Measurements from ENCODE around the gene EEA1.

EEA1 gene

GRCh38 chr12:92877904-92878303 lies 51.2 kb downstream of the EEA1 start:
- no peak for DNase-seq

- no peak for DNase-seq
These were observed 52.6 kb downstream of the EEA1 start for GRCh38 chr12:92876496-92876895.

DNA sequence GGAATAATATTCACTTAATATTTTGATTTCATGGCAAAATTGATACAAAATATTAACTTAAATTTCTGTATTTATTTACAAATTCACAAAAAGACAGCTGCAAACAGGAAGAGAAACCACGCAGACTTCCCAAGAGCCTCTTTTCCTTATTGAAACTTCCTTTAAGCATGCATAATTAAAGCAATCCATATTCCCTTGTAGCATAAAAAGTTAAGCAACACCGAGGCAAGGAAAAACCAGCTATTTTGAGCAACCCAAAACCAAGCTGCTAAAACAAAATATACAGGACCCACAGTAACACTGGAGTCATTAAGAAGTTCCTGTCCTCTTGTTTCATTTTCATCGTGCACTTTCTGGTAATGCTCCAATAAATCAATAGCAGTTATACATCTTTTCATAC lies 58.0 kb downstream of the EEA1 start:
- no peak for DNase-seq

DNA sequence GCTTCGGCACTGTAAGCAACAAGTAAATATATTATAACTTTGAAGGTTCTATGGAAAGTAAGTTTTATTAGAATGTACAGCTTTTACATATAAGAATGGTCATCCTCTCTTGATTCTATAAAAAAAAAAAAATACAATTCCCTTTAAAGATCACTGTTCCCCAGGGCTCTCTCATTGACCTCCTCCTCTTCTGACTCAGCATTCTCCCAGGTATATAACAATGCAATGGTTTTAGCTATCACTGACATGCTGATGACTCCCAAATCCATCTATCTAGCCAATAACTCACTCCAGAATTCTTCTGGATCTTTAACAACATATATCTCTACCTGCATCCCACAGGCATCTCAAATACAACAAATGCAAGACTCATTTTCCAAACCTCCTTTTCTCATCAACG lies 62.7 kb downstream of the EEA1 start:
- DNase-seq: no peak

GRCh38 chr12:92863251-92863650 lies 65.8 kb downstream of the EEA1 start:
- no peak for DNase-seq

DNA sequence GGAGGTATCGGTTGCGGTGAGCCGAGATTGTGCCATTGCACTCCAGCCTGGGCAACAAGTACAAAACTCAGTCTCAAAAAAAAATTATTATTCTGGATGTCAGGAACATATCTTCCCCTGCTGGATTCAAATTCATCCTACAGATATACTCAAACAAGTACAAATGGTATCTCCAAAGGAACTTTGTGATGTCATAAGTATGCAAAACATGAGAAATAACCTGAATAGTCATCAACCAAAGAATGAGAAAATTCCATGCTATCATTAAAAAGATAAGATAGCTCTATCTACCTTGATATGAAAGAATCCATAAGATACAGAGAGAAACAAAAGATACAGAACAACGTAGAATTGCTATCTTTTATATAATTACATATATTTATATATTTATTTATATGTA lies 67.7 kb downstream of the EEA1 start:
- no peak for DNase-seq

GRCh38 chr12:92860521-92860920 lies 68.6 kb downstream of the EEA1 start:
- no peak for DNase-seq

DNA sequence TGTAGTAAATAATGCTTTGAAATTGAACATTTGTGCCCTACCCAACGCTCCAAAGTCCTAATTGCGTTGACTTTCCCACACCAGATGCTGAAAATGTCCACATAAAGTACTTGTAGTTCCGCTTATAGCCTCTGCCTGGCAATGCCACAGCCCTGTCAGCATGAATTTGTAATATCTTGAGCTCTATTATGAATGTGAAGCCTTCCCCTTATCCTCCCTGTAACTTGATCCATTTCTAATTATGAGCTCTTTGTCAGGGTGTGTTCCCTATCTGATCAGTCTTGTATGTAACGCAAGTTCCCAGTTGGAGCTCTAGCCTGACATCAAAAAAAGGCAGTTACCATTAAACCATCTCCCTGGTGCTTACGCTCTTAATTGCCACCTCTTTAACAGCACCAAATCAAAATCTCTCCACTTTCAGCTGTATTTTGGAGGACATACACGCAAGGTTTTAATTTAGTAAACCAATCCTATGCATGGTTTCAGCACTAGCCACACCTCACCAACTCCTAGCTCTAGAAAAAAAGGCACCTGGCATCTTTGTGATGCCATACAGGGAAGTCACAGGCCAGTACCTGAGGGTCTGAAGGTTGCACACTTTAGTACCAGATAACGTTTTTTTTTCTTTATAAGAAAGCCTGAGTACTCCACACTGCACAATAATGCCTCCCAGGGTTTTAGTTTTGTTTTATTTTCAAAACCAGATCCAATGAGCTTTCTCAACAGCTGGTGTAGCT lies 69.3 kb downstream of the EEA1 start:
- DNase-seq: no peak

DNA sequence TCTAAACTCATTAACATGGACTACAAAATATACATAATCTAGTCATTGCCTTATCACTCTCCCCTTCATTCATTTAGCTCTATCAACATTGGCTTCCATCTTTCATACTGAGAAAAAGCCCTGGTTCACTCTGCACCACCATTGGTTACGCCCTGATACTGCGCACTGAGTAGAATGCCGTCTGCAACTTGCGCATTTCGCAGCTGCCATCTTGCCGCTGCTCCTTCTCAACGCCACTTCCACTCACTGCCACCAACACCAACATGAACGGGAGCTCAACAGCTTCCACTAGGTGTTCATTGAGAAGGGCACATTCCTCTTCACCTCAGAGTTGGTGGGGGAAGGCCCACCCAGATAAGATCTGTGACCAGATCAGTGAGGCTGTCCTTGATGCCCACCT lies 71.3 kb downstream of the EEA1 start:
- DNase-seq: no peak

DNA sequence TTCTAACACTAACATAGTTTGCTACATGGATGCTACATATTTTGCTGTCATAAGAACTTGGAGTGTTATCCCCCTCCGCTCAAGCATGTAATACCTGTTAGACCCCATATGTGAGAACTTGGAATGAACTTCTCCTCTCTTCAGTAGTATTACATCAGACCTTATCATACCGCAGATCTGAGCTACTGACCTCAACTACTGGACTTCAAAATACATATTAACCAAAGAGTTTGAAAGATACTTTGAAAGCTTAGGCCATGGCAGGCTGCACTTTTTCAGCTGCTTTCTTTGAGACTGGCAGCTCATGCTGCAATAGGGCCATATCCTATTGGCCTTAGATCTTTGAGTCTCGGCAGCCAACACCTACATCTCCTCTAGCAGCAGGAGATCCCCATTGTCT lies 74.8 kb downstream of the EEA1 start:
- no peak for DNase-seq

DNA sequence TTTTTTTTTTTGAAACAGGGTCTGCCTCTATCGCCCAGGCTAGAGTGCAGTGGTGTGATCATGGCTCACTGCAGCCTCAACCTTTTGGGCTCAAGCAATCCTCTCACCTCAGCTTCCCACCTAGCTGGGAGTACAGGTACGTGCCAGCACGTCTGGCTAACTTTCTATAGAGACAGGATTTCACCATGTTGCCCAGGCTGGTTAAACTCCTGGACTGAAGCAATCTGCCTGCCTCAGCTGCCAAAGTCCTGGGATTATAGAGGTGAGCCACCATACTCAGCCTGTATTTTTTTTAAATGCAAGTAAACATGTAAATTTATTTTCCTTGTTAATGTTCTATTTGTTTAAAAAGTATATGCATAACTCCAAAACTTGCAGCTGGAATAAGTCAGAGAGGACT lies 80.4 kb downstream of the EEA1 start:
- DNase-seq: no peak

- DNase-seq: no peak
These were observed 81.7 kb downstream of the EEA1 start for GRCh38 chr12:92847368-92847767.

DNA sequence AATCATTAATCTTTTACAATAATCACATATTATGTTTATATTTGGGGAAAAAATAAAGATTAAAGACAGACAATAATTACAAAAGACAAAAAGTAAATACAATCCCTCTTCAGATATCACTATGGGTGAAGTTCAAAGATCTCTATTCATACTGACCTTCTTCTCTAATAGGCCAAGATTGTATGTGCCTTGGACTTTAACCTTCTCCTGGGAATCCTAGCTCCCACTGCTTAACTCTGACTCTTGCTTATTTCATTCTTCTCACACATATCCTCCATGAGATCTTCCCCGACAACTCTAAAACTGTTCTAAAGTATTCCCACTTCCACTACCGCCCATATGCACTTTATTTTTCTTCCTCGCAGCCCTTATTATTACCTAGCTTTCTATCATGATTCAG lies 83.8 kb downstream of the EEA1 start:
- no peak for DNase-seq

GRCh38 chr12:92844151-92844763 lies 84.8 kb downstream of the EEA1 start:
- no peak for DNase-seq

DNA sequence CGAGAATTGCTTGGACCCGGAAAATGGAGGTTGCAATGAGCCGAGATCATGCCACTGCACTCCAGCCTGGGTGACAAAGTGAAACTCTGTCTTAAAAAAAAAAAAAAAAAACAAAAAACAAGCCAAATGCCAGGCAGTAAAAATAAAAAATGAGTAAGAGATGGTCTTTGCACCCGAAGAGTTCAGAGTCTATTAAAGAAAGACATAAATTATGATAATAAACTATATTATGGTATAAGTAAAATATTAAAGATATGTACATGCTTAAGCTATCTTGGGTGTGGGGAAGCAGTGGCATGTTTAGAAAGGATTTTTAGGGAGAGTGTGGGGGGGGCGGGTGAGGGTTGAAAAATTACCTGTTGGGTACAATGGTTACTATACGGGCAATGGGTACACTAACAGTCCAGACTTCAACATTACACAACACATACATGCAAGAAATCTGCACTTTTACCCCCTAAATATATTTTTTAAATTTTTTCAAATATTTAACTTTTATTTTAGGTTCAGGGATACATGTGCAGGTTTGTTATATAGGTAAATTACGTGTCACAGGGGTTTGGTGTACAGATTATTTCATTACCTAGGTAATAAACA lies 99.3 kb downstream of the EEA1 start:
- DNase-seq: no peak

- no peak for DNase-seq
These were observed 100.5 kb downstream of the EEA1 start for GRCh38 chr12:92828565-92828964.

DNA sequence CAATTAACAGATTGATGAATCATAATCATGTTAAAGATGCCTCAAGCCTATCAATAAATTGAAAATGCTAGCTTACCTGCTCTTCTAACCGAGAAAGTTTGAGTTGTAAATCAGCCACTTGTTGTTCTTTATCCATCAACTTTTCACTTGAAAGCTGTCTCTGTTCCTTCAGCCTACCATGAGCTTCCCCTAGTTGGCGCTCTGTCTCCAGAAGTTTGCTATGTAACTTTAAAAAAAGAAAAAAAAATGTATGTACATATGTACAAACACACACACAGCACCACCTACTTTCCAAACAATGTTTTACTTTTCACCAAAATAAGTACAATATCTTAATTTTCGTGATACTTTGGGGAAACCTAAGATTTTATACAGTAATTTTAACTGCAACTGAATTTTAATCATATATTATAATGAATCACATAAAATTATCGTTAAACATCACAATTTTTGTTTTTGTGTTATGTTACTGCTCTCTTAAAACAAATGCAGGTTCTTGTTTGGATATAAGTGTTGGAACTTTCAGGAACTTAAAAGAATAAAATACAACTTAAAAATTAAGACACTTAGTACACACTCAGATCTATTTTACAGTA lies 101.2 kb downstream of the EEA1 start:
- DNase-seq: no peak

DNA sequence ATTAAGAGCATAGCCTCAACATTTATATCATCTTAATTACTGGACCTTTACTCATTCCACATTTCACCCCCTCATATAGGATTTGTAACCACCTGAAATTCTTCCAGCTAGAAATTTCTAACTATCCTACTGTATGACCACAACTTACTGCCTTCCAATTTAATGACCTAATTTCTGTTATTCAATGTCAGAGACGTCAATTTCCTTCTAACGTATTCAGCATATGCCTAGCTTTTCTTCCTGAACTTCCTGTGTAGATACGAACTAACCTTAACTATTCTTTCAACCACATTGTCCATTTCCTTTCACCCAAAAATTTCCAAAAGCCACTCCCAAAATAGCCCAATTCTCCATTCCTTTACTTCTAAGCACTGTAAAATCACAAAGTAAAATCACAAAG lies 108.0 kb downstream of the EEA1 start:
- DNase-seq: no peak

- no peak for DNase-seq
These were observed 114.5 kb downstream of the EEA1 start for GRCh38 chr12:92814584-92814983.

DNA sequence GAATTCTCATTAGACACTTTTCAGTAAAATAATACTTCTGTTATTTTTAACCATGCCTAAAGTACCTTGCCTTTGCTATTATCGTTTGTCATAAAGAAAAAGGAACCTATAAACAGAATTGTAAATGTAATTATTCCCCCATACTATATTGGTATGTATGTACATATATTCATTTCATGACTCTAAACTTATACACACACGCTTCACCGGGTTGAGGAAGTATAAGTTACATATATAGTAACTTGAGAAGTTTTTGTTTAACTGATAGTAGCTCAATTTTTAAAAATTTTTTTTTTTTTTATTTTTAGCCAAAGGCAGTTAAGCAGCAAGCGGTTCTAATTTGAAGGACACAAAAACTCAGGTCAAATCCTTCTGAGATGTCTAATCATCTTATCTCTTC lies 118.7 kb downstream of the EEA1 start:
- no peak for DNase-seq

GRCh38 chr12:92803903-92804302 lies 125.2 kb downstream of the EEA1 start:
- no peak for DNase-seq

DNA sequence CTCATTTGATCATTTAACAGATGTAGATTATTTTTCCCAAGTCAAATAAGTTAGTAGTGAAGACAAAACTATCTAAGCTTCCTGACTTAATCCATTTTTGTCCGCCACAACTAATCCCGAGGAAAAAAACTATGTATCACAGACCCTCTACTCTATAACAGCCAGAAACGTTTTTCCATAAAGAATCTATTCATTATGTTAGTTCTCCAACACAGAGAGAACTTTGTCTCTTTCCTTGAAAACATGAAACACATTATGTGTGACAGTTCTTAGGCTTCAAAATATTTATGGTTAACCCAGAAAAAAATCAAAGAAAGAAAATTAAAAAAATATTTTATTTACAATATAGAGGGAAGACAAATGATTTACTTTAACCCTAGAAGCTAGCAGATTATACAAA lies 126.2 kb downstream of the EEA1 start:
- no peak for DNase-seq

DNA sequence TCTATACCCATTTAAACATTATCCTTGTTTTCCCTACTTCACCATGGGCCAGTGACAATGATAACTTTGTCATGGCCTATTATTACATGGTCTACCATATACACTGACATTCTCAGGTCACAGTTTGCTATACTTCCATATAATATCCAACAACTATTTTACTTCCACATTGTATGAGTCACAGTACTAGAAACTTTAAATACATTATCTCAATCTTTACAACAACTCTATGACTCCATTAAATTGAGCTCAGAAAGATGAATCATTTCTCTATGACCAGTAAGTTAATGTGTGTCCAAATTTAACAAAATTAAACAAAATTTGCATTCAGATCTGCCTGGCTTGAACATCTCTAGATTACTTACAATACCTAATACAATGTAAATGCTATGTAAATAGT lies 132.4 kb downstream of the EEA1 start:
- no peak for DNase-seq

DNA sequence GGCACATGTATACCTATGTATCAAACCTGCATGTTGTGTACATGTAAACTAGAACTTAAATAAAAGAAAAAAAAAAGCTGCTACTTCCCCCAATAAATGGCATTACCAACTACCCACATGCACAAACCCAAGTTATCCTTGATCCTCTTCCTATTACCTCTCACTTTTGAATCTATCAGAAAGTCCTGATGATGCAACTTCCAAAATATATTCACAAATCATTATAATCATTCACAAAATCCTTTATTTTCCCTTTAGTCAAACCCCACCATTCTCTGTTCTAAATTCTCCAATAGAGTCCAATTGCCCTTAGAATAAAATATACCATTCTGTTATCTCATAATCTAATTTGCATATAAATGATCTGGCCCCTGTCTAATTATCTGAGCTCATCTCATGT lies 134.3 kb downstream of the EEA1 start:
- DNase-seq: no peak

All from activated effector memory CD4-positive, alpha-beta T cell treated with Interleukin-2 at 50 U/mL for 16 hours (primary cell).